H1 (cell line): Measurements from ENCODE around the gene NR1D2. TPM values are rescaled to one million over a fixed set of nuclear protein-coding genes. Genes with fewer than 3 reads are reported as not detected.

ENCODE experiments used
- CTCF ChIA-PET: fragments of 300-600 bp; sonication (Branson Sonifier 250); formaldehyde crosslinking; loops from one replicate; lab custom pipeline; 2021; ENCODE audit not compliant: partially characterized antibody; lab: Charles Lee
- POLR2A ChIA-PET: fragments of 300-600 bp; sonication (Branson Sonifier 250); formaldehyde crosslinking; loops from one replicate; lab custom pipeline; 2021; ENCODE audit warnings: inconsistent platforms; ENCODE audit not compliant: partially characterized antibody; lab: Charles Lee
- DNase-seq, 2 experiments: peaks; one replicate each; pipeline versions ENCODE4 v3.0.0 to v3.0.0-alpha.2; 2010 to 2022; ENCODE audit warnings: low spot score in 2 of 2, low read depth in 1 of 2, mixed read lengths in 1 of 2
- FAIRE-seq: peaks from 2 replicates; lab custom pipeline; 2011; peaks lifted over from hg19 to GRCh38; lab: Jason Lieb, UNC
- H2AFZ ChIP-seq: 2 replicates; pipeline ENCODE4 v1.8.1; 2012; ENCODE audit warnings: low read length, inconsistent platforms
- H2AK5ac ChIP-seq: 2 replicates; pipeline ENCODE4 v1.6.1; 2013; ENCODE audit warnings: low read depth, low read length
- H2BK120ac ChIP-seq: replicated peaks from 2 replicates; pipeline ENCODE3; 2013; ENCODE audit warnings: low read depth, low read length, inconsistent platforms
- H2BK12ac ChIP-seq: 2 replicates; pipeline ENCODE4 v1.6.1; 2013; ENCODE audit warnings: low read depth, low read length
- H2BK15ac ChIP-seq: 2 replicates; pipeline ENCODE4 v1.6.1; 2013; ENCODE audit warnings: low read length
- H2BK20ac ChIP-seq: 2 replicates; pipeline ENCODE4 v1.6.1; 2013; ENCODE audit warnings: low read length
- H2BK5ac ChIP-seq: 2 replicates; pipeline ENCODE4 v1.6.1; 2013; ENCODE audit warnings: low read depth, low read length
- H3K14ac ChIP-seq: 2 replicates; pipeline ENCODE4 v1.6.1; 2013; ENCODE audit warnings: inconsistent platforms; ENCODE audit not compliant: insufficient read length
- H3K18ac ChIP-seq: 2 replicates; pipeline ENCODE4 v1.6.1; 2013; ENCODE audit warnings: low read length; ENCODE audit errors: extremely low read depth
- H3K23ac ChIP-seq: 2 replicates; pipeline ENCODE4 v1.6.1; 2013; ENCODE audit warnings: inconsistent platforms; ENCODE audit not compliant: insufficient read length
- H3K23me2 ChIP-seq: 2 replicates; pipeline ENCODE4 v1.6.1; 2013; ENCODE audit warnings: low read depth, low read length
- H3K27ac ChIP-seq: 2 replicates; pipeline ENCODE4 v1.6.1; 2011; ENCODE audit warnings: low read depth, low read length, inconsistent platforms
- H3K27me3 ChIP-seq, 4 experiments: replicated peaks in 1 of 4; 1 replicate in 1 of 4; 2 replicates in 3 of 4; pipeline versions ENCODE4 v1.6.1 to v1.8.1; 2011 to 2013; ENCODE audit warnings: low read length in 3 of 4, mild to moderate bottlenecking in 3 of 4, inconsistent platforms in 2 of 4, mixed read lengths in 2 of 4, moderate library complexity in 1 of 4; ENCODE audit not compliant: control insufficient read depth in 3 of 4, insufficient read depth in 3 of 4; ENCODE audit errors: extremely low read depth in 1 of 4
- H3K36me3 ChIP-seq, 4 experiments: 2 replicates each; pipeline versions ENCODE4 v1.6.1 to v1.8.1; 2011 to 2013; ENCODE audit warnings: mild to moderate bottlenecking in 4 of 4, low read length in 3 of 4, moderate library complexity in 2 of 4, control low read depth in 1 of 4, inconsistent platforms in 1 of 4; ENCODE audit not compliant: insufficient read depth in 4 of 4, control insufficient read depth in 2 of 4
- H3K4ac ChIP-seq: replicated peaks from 2 replicates; pipeline ENCODE3; 2013; ENCODE audit warnings: low read length, low read depth, mixed read lengths, inconsistent platforms; ENCODE audit not compliant: insufficient read length
- H3K4me1 ChIP-seq, 4 experiments: replicated peaks in 1 of 4; 1 replicate in 1 of 4; 2 replicates in 3 of 4; pipeline versions ENCODE4 v1.6.1 to v1.8.1; 2011 to 2013; ENCODE audit warnings: low read length in 3 of 4, inconsistent platforms in 2 of 4, mixed read lengths in 1 of 4; ENCODE audit not compliant: insufficient read depth in 4 of 4, control insufficient read depth in 3 of 4
- H3K4me2 ChIP-seq, 2 experiments: 2 replicates each; pipeline versions ENCODE4 v1.6.1 to v1.8.1; 2011 to 2013; ENCODE audit warnings: low read depth in 2 of 2, low read length in 2 of 2, control low read depth in 1 of 2, inconsistent platforms in 1 of 2, mild to moderate bottlenecking in 1 of 2; ENCODE audit not compliant: insufficient read depth in 1 of 2
- H3K4me3 ChIP-seq, 4 experiments: fragments of 200-600, 300-600 bp in 1 of 4; sonication (generic), shearing (Covaris generic), sonication (Bioruptor Twin) in 1 of 4; 2 replicates each; pipeline versions ENCODE4 v1.5.1 to v1.8.1; 2011 to 2016; ENCODE audit warnings: low read length in 4 of 4, low read depth in 3 of 4, control low read depth in 2 of 4, inconsistent platforms in 2 of 4, mild to moderate bottlenecking in 2 of 4, mixed read lengths in 1 of 4, moderate library complexity in 1 of 4; ENCODE audit not compliant: insufficient read depth in 2 of 4; ENCODE audit errors: extremely low read depth in 1 of 4
- H3K56ac ChIP-seq: replicated peaks from 2 replicates; pipeline ENCODE3; 2013; ENCODE audit warnings: low read depth, mild to moderate bottlenecking, mixed read lengths, low read length, inconsistent platforms; ENCODE audit not compliant: insufficient read length
- H3K79me1 ChIP-seq: 2 replicates; pipeline ENCODE4 v1.6.1; 2013; ENCODE audit warnings: low read depth, low read length, control low read depth
- H3K79me2 ChIP-seq, 2 experiments: 2 replicates each; pipeline versions ENCODE4 v1.6.1 to v1.8.1; 2012 to 2013; ENCODE audit warnings: low read length in 2 of 2, mild to moderate bottlenecking in 2 of 2, inconsistent platforms in 1 of 2; ENCODE audit not compliant: insufficient read depth in 2 of 2, control insufficient read depth in 1 of 2
- H3K9ac ChIP-seq, 4 experiments: replicated peaks in 1 of 4; 1 replicate in 1 of 4; 2 replicates in 3 of 4; pipeline versions ENCODE4 v1.6.1 to v1.8.1; 2011 to 2013; ENCODE audit warnings: low read depth in 3 of 4, low read length in 3 of 4, control low read depth in 2 of 4, mild to moderate bottlenecking in 2 of 4, moderate library complexity in 2 of 4, inconsistent platforms in 1 of 4; ENCODE audit errors: extremely low read depth in 1 of 4
- H3K9me3 ChIP-seq, 2 experiments: 2 replicates each; pipeline versions ENCODE4 v1.6.1 to v1.8.1; 2012 to 2013; ENCODE audit warnings: mild to moderate bottlenecking in 2 of 2, moderate library complexity in 2 of 2, control low read depth in 1 of 2, inconsistent platforms in 1 of 2, low read depth in 1 of 2, low read length in 1 of 2, mixed read lengths in 1 of 2; ENCODE audit not compliant: insufficient read depth in 2 of 2
- H4K20me1 ChIP-seq, 2 experiments: replicated peaks in 1 of 2; 2 replicates each; pipeline versions ENCODE3 to v1.8.1; 2011 to 2013; ENCODE audit warnings: inconsistent platforms in 2 of 2, low read length in 2 of 2, mild to moderate bottlenecking in 1 of 2; ENCODE audit not compliant: insufficient read depth in 2 of 2, control insufficient read depth in 1 of 2
- H4K5ac ChIP-seq: 2 replicates; pipeline ENCODE4 v1.6.1; 2013; ENCODE audit warnings: low read length, low read depth, mixed read lengths, inconsistent platforms; ENCODE audit not compliant: insufficient read length
- H4K8ac ChIP-seq: 2 replicates; pipeline ENCODE4 v1.8.0; 2013; ENCODE audit warnings: mild to moderate bottlenecking, moderate library complexity, low read length, inconsistent platforms; ENCODE audit not compliant: insufficient read depth; ENCODE audit errors: extremely low read depth
- H4K91ac ChIP-seq: replicated peaks from 2 replicates; pipeline ENCODE3; 2013; ENCODE audit warnings: low read length, mixed read lengths, inconsistent platforms; ENCODE audit not compliant: insufficient read length
- BRCA1 ChIP-seq: IDR thresholded peaks from 2 replicates; pipeline ENCODE4 v1.6.1; 2012; ENCODE audit warnings: low read depth, low read length, improper control_type of control experiment
- CREB1 ChIP-seq: IDR thresholded peaks from 2 replicates; pipeline ENCODE4 v1.6.1; 2012; ENCODE audit warnings: inconsistent platforms
- CTBP2 ChIP-seq: IDR thresholded peaks from 2 replicates; pipeline ENCODE4 v1.7.0; 2011; ENCODE audit warnings: borderline replicate concordance, mild to moderate bottlenecking, moderate library complexity, mixed read lengths, low read length; ENCODE audit not compliant: insufficient read depth, insufficient read length
- POLR2AphosphoS5 ChIP-seq: IDR thresholded peaks from 2 replicates; pipeline ENCODE4 v1.6.1; 2011; ENCODE audit warnings: low read depth, low read length
- SP1 ChIP-seq: IDR thresholded peaks from 2 replicates; pipeline ENCODE4 v1.6.1; 2011; ENCODE audit warnings: low read depth, low read length
- WGBS, 2 experiments: shearing (Covaris generic) in 1 of 2; methylation state at CpG; one replicate each; pipeline versions ENCODE4 v1.1.6 to v1.1.7; 2013 to 2015; ENCODE audit warnings: low lambda C conversion rate in 2 of 2, mixed read lengths in 2 of 2, inconsistent platforms in 1 of 2, low coverage in 1 of 2, missing lambda C conversion rate in 1 of 2; ENCODE audit not compliant: insufficient replicate concordance in 2 of 2, insufficient coverage in 1 of 2, insufficient read length in 1 of 2; ENCODE audit errors: extremely low coverage in 1 of 2, missing lambda C conversion rate in 1 of 2; 5-methylcytosine and 5-hydroxymethylcytosine counted together
- polyA plus RNA-seq, 7 experiments: library from polyadenylated mRNA; depleted of rRNA in 3 of 7; stranded (reverse) in 5 of 7; unstranded in 2 of 7; fragments of >200 nt in 5 of 7; fragments of 200-250 nt in 2 of 7; gene quantifications; 1 replicate in 5 of 7; 2 replicates in 1 of 7; 4 replicates in 1 of 7; pipeline versions ENCODE4 v1.2.1 to v1.2.3, GENCODE V29; 2011 to 2013; ENCODE audit warnings: missing spikeins in 2 of 7, mixed read lengths in 2 of 7
- total RNA-seq: library from RNA; stranded (reverse); fragmentation: NEBNext Ultra II Directional; extraction: Animal tissue kit (Norgen Biotek cat#: 25700); gene quantifications from 2 replicates; pipeline ENCODE4 v1.2.1, GENCODE V29; 2021

NR1D2 gene
- total and polyA plus RNA-seq, 2 of the 8 experiments (the other 6 are each of a cell fraction or from before 2014, with no cell fraction given), result 5.9 to 21.7 TPM

GRCh38 chr3:23964537-23965235, 19.6 kb downstream of the NR1D2 start:
- no peak overlapping the region for H2BK12ac ChIP-seq
- no peak overlapping the region for H3K4me3 ChIP-seq
- no peak overlapping the region for H2BK120ac ChIP-seq
- no peak overlapping the region for H2AK5ac ChIP-seq
- peaks cover 0 to 3% of the 10 kb centered on the region in 2 experiments; a peak in 1 of 4 replicates for H3K79me2 ChIP-seq
- no peak overlapping the region for H3K56ac ChIP-seq
- POLR2A ChIA-PET, result interaction anchor here (1.1 to 1.6 kb wide), 3 partner anchors 9 to 47 kb away, joined by 3 to 4 read pairs (median 3); partner anchors contain the start of genes NKIRAS1 and RPL15
- H3K23me2 ChIP-seq, result no peaks in the 10 kb centered on the region
- no peak overlapping the region for H4K5ac ChIP-seq
- H3K18ac ChIP-seq, result no peak overlapping the region
- no peak overlapping the region for H2AFZ ChIP-seq
- no peaks in the 10 kb centered on the region for H3K27me3 ChIP-seq
- H3K4me2 ChIP-seq, result no peak overlapping the region
- H4K91ac ChIP-seq, result no peak overlapping the region
- no peaks in the 10 kb centered on the region for H4K20me1 ChIP-seq
- H3K23ac ChIP-seq, result no peak overlapping the region
- 98% methylated on average over 3 of the region's 3 CpGs; no CpG with 5 or more reads in 1 of the 2 experiments for WGBS, 2 experiments
- H4K8ac ChIP-seq, result no peak overlapping the region
- H3K9ac ChIP-seq, result no peak overlapping the region
- DNase-seq (no peak), FAIRE-seq (no peak)
- CTCF ChIA-PET, result interaction anchor here (0.6 to 1.3 kb wide), 3 partner anchors 10 to 635 kb away, joined by 3 read pairs; no protein-coding TSS in a partner anchor
- H2BK20ac ChIP-seq, result no peak overlapping the region
- H2BK15ac ChIP-seq, result no peak overlapping the region
- no peak overlapping the region for H3K27ac ChIP-seq
- no peak overlapping the region for H3K14ac ChIP-seq
- no peak overlapping the region for H3K4ac ChIP-seq
- peaks cover 0 to 74% (median 15%) of the 10 kb centered on the region in 4 experiments; a peak in 6 of 8 replicates for H3K36me3 ChIP-seq
- no peaks in the 10 kb centered on the region for H3K4me1 ChIP-seq
- no peaks in the 10 kb centered on the region for H3K9me3 ChIP-seq
- H3K79me1 ChIP-seq, result no peaks in the 10 kb centered on the region
- H2BK5ac ChIP-seq, result no peak overlapping the region
- TF ChIP-seq POLR2AphosphoS5 (no peak), CREB1 (no peak), BRCA1 (no peak), SP1 (no peak), CTBP2 (no peak)
